Duodenal mucosa (tissue), 2 donors: Measurements from ENCODE around the gene MOB1B.
"Not testable (repeated sequence)": the region's sequence is repeated elsewhere in the genome, so short reads cannot be mapped to it uniquely, and the experiment has no call there.

ENCODE experiments used
- H3K27ac ChIP-seq: one replicate; pipeline ENCODE4 v1.7.0; 2013; ENCODE audit warnings: low read depth, low read length
- H3K27me3 ChIP-seq, 2 donors: one replicate each; pipeline ENCODE4 v1.7.0; 2013; ENCODE audit warnings: low read length in 2 of 2, control low read depth in 1 of 2; ENCODE audit not compliant: insufficient read depth in 2 of 2, control insufficient read depth in 1 of 2
- H3K36me3 ChIP-seq, 2 donors: one replicate each; pipeline ENCODE4 v1.7.0; 2013; ENCODE audit warnings: low read length in 2 of 2, control low read depth in 1 of 2; ENCODE audit not compliant: insufficient read depth in 2 of 2, control insufficient read depth in 1 of 2
- H3K4me1 ChIP-seq, 2 donors: one replicate each; pipeline ENCODE4 v1.7.0; 2013; ENCODE audit warnings: low read length in 2 of 2, control low read depth in 1 of 2; ENCODE audit not compliant: insufficient read depth in 2 of 2, control insufficient read depth in 1 of 2
- H3K4me3 ChIP-seq, 2 donors: one replicate each; pipeline ENCODE4 v1.7.0; 2013; ENCODE audit warnings: low read length in 2 of 2, low read depth in 1 of 2
- H3K9ac ChIP-seq, 2 donors: one replicate each; pipeline ENCODE4 v1.7.0; 2013; ENCODE audit warnings: low read length in 2 of 2, low read depth in 1 of 2
- H3K9me3 ChIP-seq, 2 donors: one replicate each; pipeline ENCODE4 v1.7.0; 2013; ENCODE audit warnings: low read length in 2 of 2, control low read depth in 1 of 2; ENCODE audit not compliant: control insufficient read depth in 1 of 2

The MOB1B gene

DNA sequence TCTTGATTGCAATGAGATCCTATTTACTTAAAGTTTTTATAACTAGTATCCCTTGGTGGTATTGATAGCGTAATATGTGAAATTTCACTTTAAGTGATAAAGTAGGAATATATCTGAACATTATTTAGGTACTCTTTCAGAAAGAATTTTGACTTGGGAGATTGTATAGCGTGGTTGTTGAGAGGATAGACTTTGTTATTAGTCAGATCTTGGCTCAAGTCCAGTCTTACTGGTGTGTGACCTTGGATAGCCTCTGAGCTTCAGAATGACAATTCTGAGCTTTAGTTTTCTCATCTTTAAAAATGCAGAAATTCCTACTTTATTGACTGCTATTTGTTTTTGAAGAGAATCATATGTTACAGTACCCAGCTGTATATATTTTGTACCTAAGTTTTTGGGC lies 123.9 kb downstream of the MOB1B start:
- Histone ChIP-seq H3K27ac (no peak overlapping the region), H3K27me3 (no peaks in the 10 kb centered on the region), H3K4me1 (peaks cover 0 to 8% of the 10 kb centered on the region in 2 donors), H3K9ac (no peak overlapping the region), H3K4me3 (no peak overlapping the region), H3K36me3 (no peaks in the 10 kb centered on the region), H3K9me3 (no peaks in the 10 kb centered on the region)

DNA sequence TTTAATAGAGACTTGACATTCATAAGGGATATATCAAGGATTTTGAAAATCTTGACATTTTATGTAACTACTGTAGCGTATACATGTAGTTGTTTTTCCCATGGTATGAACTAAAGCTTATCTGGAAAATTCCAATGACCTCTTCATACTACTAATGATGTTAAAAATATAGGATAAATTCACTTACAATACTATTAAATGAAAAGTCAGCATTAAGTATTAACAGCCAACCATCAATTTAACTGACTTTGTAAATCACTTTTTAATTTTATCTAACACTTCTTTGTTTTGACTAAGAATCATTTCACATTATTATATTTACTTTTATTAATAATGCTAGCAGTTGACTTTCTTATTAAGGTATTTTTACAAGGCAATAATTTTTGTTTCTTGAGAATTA lies 125.4 kb downstream of the MOB1B start:
- Histone ChIP-seq H3K27ac (no peak overlapping the region), H3K27me3 (no peaks in the 10 kb centered on the region), H3K9me3 (no peaks in the 10 kb centered on the region), H3K9ac (no peak overlapping the region), H3K36me3 (peaks cover 0 to 7% of the 10 kb centered on the region in 2 donors), H3K4me1 (peaks cover 0 to 8% of the 10 kb centered on the region in 2 donors), H3K4me3 (no peak overlapping the region)

- Histone ChIP-seq H3K4me3 (no peak overlapping the region), H3K27me3 (no peaks in the 10 kb centered on the region), H3K9ac (no peak overlapping the region), H3K4me1 (peaks cover 0 to 8% of the 10 kb centered on the region in 2 donors), H3K27ac (no peak overlapping the region), H3K9me3 (no peaks in the 10 kb centered on the region), H3K36me3 (peaks cover 0 to 7% of the 10 kb centered on the region in 2 donors)
These were observed 127.3 kb downstream of the MOB1B start for GRCh38 chr4:71029504-71029903.

- H3K36me3 ChIP-seq, H3K4me1 ChIP-seq, H3K4me3 ChIP-seq, H3K27me3 ChIP-seq, H3K27ac ChIP-seq, H3K9me3 ChIP-seq, H3K9ac ChIP-seq: not testable (repeated sequence)
These were observed 129.9 kb downstream of the MOB1B start for GRCh38 chr4:71032106-71032505.
